Osteoblast (primary cell): Measurements from ENCODE around the gene TCF25. TPM values are rescaled to one million over a fixed set of nuclear protein-coding genes. Genes with fewer than 3 reads are reported as not detected.
A peak's percentile ranks its signal among the peaks of the same experiment; 100 is the strongest.

Experiments used
- DNase-seq: peaks from one replicate; pipeline ENCODE4 v3.0.0; 2011; ENCODE audit warnings: low spot score, mixed read lengths; ENCODE audit not compliant: insufficient read length; ENCODE audit errors: missing footprints
- H2AFZ ChIP-seq: 2 replicates; pipeline ENCODE4 v1.6.0; 2011; ENCODE audit warnings: mild to moderate bottlenecking, low read length
- H3K27ac ChIP-seq: 2 replicates; pipeline ENCODE4 v1.5.1; 2011; ENCODE audit warnings: mild to moderate bottlenecking, low read depth, low read length, moderate library complexity
- H3K27me3 ChIP-seq: 2 replicates; pipeline ENCODE4 v1.6.0; 2012; ENCODE audit warnings: mild to moderate bottlenecking, control low read depth, inconsistent platforms, low read length, moderate library complexity; ENCODE audit not compliant: insufficient read depth
- H3K36me3 ChIP-seq: 2 replicates; pipeline ENCODE4 v1.5.1; 2011; ENCODE audit warnings: mild to moderate bottlenecking, low read length, control low read depth, moderate library complexity; ENCODE audit not compliant: insufficient read depth
- H3K4me1 ChIP-seq: 2 replicates; pipeline ENCODE4 v1.5.1; 2011; ENCODE audit warnings: mild to moderate bottlenecking, low read length, control low read depth, moderate library complexity; ENCODE audit not compliant: insufficient read depth
- H3K4me2 ChIP-seq: 2 replicates; pipeline ENCODE4 v1.6.0; 2011; ENCODE audit warnings: mild to moderate bottlenecking, low read length; ENCODE audit not compliant: insufficient read depth
- H3K4me3 ChIP-seq: fragments of 200-600 bp; sonication (generic); 3 replicates; pipeline ENCODE4 v1.5.1; 2012; ENCODE audit warnings: mild to moderate bottlenecking, low read length, inconsistent platforms; ENCODE audit not compliant: insufficient read depth
- H3K79me2 ChIP-seq: 2 replicates; pipeline ENCODE4 v1.6.0; 2012; ENCODE audit warnings: mild to moderate bottlenecking, low read length, control low read depth, inconsistent platforms; ENCODE audit not compliant: insufficient read depth
- H3K9me3 ChIP-seq: 2 replicates; pipeline ENCODE4 v1.5.1; 2011; ENCODE audit warnings: low read depth, low read length, control low read depth
- H4K20me1 ChIP-seq: 2 replicates; pipeline ENCODE4 v1.6.0; 2012; ENCODE audit warnings: mild to moderate bottlenecking, low read length, control low read depth; ENCODE audit not compliant: insufficient read depth
- total RNA-seq: library from RNA; depleted of rRNA; stranded (reverse); fragments of >200 nt; gene quantifications from 2 replicates; pipeline ENCODE4 v1.2.3, GENCODE V29; 2012
- TF ChIP-seq, protein P1 (sequence below): IDR thresholded peaks from 2 replicates; pipeline ENCODE4 v1.5.1; 2011; ENCODE audit warnings: mild to moderate bottlenecking, low read depth, low read length, moderate library complexity; ENCODE audit errors: extremely low read depth

TCF25 gene
- total RNA-seq, 1 donor = 230 TPM

GRCh38 chr16:89855301-89855945, 18.0 kb upstream of the TCF25 start:
- H2AFZ ChIP-seq = no peak overlapping the region
- no peaks in the 10 kb centered on the region for H3K4me1 ChIP-seq
- TF ChIP-seq, protein P1, sequence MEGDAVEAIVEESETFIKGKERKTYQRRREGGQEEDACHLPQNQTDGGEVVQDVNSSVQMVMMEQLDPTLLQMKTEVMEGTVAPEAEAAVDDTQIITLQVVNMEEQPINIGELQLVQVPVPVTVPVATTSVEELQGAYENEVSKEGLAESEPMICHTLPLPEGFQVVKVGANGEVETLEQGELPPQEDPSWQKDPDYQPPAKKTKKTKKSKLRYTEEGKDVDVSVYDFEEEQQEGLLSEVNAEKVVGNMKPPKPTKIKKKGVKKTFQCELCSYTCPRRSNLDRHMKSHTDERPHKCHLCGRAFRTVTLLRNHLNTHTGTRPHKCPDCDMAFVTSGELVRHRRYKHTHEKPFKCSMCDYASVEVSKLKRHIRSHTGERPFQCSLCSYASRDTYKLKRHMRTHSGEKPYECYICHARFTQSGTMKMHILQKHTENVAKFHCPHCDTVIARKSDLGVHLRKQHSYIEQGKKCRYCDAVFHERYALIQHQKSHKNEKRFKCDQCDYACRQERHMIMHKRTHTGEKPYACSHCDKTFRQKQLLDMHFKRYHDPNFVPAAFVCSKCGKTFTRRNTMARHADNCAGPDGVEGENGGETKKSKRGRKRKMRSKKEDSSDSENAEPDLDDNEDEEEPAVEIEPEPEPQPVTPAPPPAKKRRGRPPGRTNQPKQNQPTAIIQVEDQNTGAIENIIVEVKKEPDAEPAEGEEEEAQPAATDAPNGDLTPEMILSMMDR = no peak
- H3K27me3 ChIP-seq = no peaks in the 10 kb centered on the region
- peak; percentile 71 for DNase-seq
- no peaks in the 10 kb centered on the region for H3K79me2 ChIP-seq
- no peaks in the 10 kb centered on the region for H4K20me1 ChIP-seq
- no peaks in the 10 kb centered on the region for H3K36me3 ChIP-seq
- no peak overlapping the region for H3K27ac ChIP-seq
- H3K4me2 ChIP-seq = no peak overlapping the region
- no peaks in the 10 kb centered on the region for H3K9me3 ChIP-seq
- H3K4me3 ChIP-seq = no peak overlapping the region

DNA sequence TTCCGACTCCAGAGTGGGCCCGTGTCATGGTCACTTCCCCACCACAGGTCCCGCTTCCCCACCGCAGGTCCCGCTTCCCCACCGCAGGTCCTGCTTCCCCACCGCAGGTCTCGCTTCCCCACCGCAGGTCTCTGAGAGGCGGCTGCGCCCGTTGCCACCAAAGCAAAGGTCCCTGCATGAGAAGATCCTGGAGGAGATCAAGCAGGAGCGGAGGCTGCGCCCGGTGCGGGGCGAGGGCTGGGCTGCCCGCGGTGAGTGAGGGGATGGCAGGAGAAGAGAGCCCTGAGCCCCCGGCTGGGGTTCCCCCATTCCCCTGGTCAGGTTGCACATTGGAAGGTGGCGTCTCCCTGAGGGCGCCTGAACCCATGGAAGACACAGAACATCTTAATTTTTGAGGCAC, 17.4 kb upstream of the TCF25 start:
- H4K20me1 ChIP-seq = no peaks in the 10 kb centered on the region
- TF ChIP-seq, protein P1 = no peak

DNA sequence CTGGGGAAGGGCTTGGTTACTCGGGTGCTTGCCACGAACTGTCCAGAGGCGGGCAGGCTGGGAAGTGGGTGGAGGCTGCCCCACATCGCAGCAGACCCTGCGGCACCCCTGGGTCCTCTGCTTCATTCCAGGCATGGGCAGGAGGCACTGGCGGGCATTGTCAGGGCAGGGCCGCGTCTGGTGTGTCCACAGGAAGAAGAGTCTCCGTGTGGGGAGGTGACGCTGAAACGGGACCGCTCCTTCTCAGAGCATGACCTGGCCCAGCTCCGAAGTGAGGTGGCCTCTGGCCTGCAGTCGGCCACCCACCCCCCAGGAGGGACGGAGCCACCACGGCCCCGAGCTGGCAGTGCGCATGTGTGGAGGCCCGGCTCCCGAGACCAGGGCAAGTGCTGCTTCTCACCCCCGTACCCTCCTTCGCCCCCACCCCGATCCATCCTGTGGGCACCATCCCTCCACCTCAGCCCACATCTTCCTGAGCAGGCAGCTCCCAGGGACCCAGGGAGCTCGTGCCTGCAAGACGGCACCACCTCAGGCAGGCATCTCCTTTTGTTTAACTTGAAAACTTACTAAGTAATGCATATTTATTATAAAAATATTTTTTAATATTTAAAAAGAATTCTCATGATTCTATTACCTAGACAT, 14.3 kb upstream of the TCF25 start:
- no peaks in the 10 kb centered on the region for H3K27me3 ChIP-seq
- no peak overlapping the region for H2AFZ ChIP-seq
- TF ChIP-seq, protein P1 = no peak
- no peak overlapping the region for H3K4me2 ChIP-seq
- peak; percentile 61 for DNase-seq
- H3K79me2 ChIP-seq = no peaks in the 10 kb centered on the region
- peaks cover 6% of the 10 kb centered on the region for H3K4me1 ChIP-seq
- H3K4me3 ChIP-seq = no peak overlapping the region
- H4K20me1 ChIP-seq = no peaks in the 10 kb centered on the region
- H3K36me3 ChIP-seq = no peaks in the 10 kb centered on the region
- no peak overlapping the region for H3K27ac ChIP-seq
- H3K9me3 ChIP-seq = no peaks in the 10 kb centered on the region

More for the DNA sequence above, 17.4 kb upstream of the TCF25 start:
- Histone ChIP-seq H3K27me3 (no peaks in the 10 kb centered on the region), H3K4me3 (no peak overlapping the region), H3K36me3 (no peaks in the 10 kb centered on the region), H2AFZ (no peak overlapping the region), H3K4me1 (no peaks in the 10 kb centered on the region), H3K79me2 (no peaks in the 10 kb centered on the region), H3K4me2 (no peak overlapping the region), H3K27ac (no peak overlapping the region), H3K9me3 (no peaks in the 10 kb centered on the region)
- DNase-seq = no peak

GRCh38 chr16:89859615-89860007, 13.8 kb upstream of the TCF25 start:
- peaks cover 11% of the 10 kb centered on the region for H3K4me1 ChIP-seq
- H3K4me3 ChIP-seq = no peak overlapping the region
- H3K27me3 ChIP-seq = no peaks in the 10 kb centered on the region
- no peak overlapping the region for H3K4me2 ChIP-seq
- H2AFZ ChIP-seq = no peak overlapping the region
- H3K27ac ChIP-seq = no peak overlapping the region
- no peaks in the 10 kb centered on the region for H3K9me3 ChIP-seq
- no peaks in the 10 kb centered on the region for H3K79me2 ChIP-seq
- peak; percentile 78 for DNase-seq
- no peaks in the 10 kb centered on the region for H4K20me1 ChIP-seq
- H3K36me3 ChIP-seq = no peaks in the 10 kb centered on the region
- TF ChIP-seq, protein P1 = no peak
